ENCODE data around the gene SYT2.
"Not testable (repeated sequence)": the region's sequence is repeated elsewhere in the genome, so short reads cannot be mapped to it uniquely, and the experiment has no call there.

- TF ChIP-seq CTCF (IDR thresholded peaks at IDR 0.05); POLR2A (IDR thresholded peaks at IDR 0.05; ENCODE audit: low read depth): not testable (repeated sequence)
Measured at GRCh38 chr1:202615208-202615500, 95.1 kb downstream of the SYT2 start.

All from esophagus muscularis mucosa (tissue), 3 donors.